Heart right ventricle (tissue), 16 donors: ENCODE results near the gene ZNF883. TPM values are rescaled to one million over a fixed set of nuclear protein-coding genes. Genes with fewer than 3 reads are reported as not detected.

Experiments
- ATAC-seq, 8 donors: fragments of 200-7000 bp; cut with Tn5 transposase; one replicate each; pipeline ENCODE4 v1.9.1; 2020; ENCODE audit warnings: mild to moderate bottlenecking in 8 of 8, moderate library complexity in 8 of 8, moderate number of reproducible peaks in 1 of 8
- DNase-seq, 2 donors: peaks; one replicate each; pipeline ENCODE4 v3.0.0-alpha.2; 2020
- H3K27ac ChIP-seq, 10 donors: fragments of 200-600 bp; sonication (generic) in 2 of 10; one replicate each; pipeline versions ENCODE4 v1.5.0 to v1.8.0; 2020 to 2022; ENCODE audit warnings: mild to moderate bottlenecking in 3 of 10
- H3K27me3 ChIP-seq, 7 donors: fragments of 200-600 bp; one replicate each; pipeline ENCODE4 v1.8.0; 2021 to 2022; ENCODE audit warnings: mild to moderate bottlenecking in 2 of 7
- H3K36me3 ChIP-seq, 9 donors: fragments of 200-600 bp; sonication (generic) in 1 of 9; one replicate each; pipeline versions ENCODE4 v1.5.0 to v1.8.0; 2020 to 2022; ENCODE audit warnings: mild to moderate bottlenecking in 2 of 9
- H3K4me1 ChIP-seq, 9 donors: fragments of 200-600 bp; sonication (generic) in 1 of 9; one replicate each; pipeline versions ENCODE4 v1.5.0 to v1.8.0; 2020 to 2022; ENCODE audit warnings: mild to moderate bottlenecking in 4 of 9
- H3K4me3 ChIP-seq, 10 donors: fragments of 200-600 bp; sonication (generic) in 2 of 10; one replicate each; pipeline versions ENCODE4 v1.5.0 to v1.8.0; 2020 to 2022; ENCODE audit warnings: mild to moderate bottlenecking in 7 of 10, moderate library complexity in 2 of 10
- H3K9me3 ChIP-seq, 11 donors: fragments of 200-600 bp in 10 of 11; sonication (generic) in 2 of 11; one replicate each; pipeline versions ENCODE4 v1.5.0 to v1.8.0; 2013 to 2022; ENCODE audit warnings: mild to moderate bottlenecking in 2 of 11, control low read depth in 1 of 11, moderate library complexity in 1 of 11
- WGBS, 2 donors: extraction: QIAGEN DNeasy Blood & Tissue Kit; methylation state at CpG; one replicate each; pipeline ENCODE4 v1.1.7; 2013; ENCODE audit warnings: inconsistent platforms in 1 of 2; 5-methylcytosine and 5-hydroxymethylcytosine counted together
- intact Hi-C, 10 donors: fragments of 100-400 bp; cut with DNase I; formaldehyde crosslinking; loops; one replicate each; pipeline versions ENCODE4 v1.11.1 to v1.14.2; 2022
- polyA plus RNA-seq, 2 donors: library from polyadenylated mRNA; stranded (reverse); fragments of 200-250 nt; gene quantifications; one replicate each; pipeline ENCODE4 v1.2.3, GENCODE V29; 2013
- total RNA-seq, 10 donors: library from RNA; stranded (reverse); fragmentation: NEBNext Ultra II Directional in 3 of 10; extraction: Animal tissue kit (Norgen Biotek cat#: 25700) in 3 of 10; gene quantifications; one replicate each; pipeline versions ENCODE4 v1.2.1 to v1.2.4, GENCODE V29; 2021 to 2023
- TF ChIP-seq, protein P1 (sequence below), 9 donors: fragments of 200-600 bp; sonication (generic) in 2 of 9; IDR thresholded peaks; one replicate each; pipeline versions ENCODE4 v1.5.0 to v1.8.0; 2021 to 2022; ENCODE audit warnings: antibody characterized with exemption in 9 of 9, mild to moderate bottlenecking in 5 of 9, moderate library complexity in 1 of 9
- donor health status: Arrhythmogenic right ventricular cardiomyopathy.
- donor health status: ischemic (EF 13 %, LVEDD 7.1; RV severe dilation, severe dysfunction).
- donor health status: healthy with polysubstance abuse.
- donor health status: DM: no; HTN: yes; CAD: no.
- donor health status: DM: no; HTN: no; CAD: no.
- donor health status: ischemic (EF 25% LVEDD 6.9; RV normal size, moderate dysfunction).
- donor health status: ischemic (EF 25% LVEDD 5.7; RV mildly dilated, moderate dysfunction).
- donor health status: healthy.
- donor health status: DM: yes; HTN: yes; CAD: no.
- donor health status: Ischemic cardiomyopathy.
- donor health status: ischemic (EF 35%, LVEDD 5.7; RV mildly dilated, moderate dysfunction).
- donor health status: nonischemic (EF 11% LVEDD 7.7; RV severe dilation, severe dysfunction).
- donor health status: DM: yes; HTN: yes; CAD: no.
- donor health status: PGD.
- donor health status: ischemic (EF 29% LVEDD 5.4; RV normal size, mild dysfunction).
- donor health status: nonischemic (EF 23%, LVEDD 6.1; RV moderate dilation, normal function).

ZNF883 gene
- total and polyA plus RNA-seq, 12 donors = 0.68 to 9.7 (median 4.9) TPM

DNA sequence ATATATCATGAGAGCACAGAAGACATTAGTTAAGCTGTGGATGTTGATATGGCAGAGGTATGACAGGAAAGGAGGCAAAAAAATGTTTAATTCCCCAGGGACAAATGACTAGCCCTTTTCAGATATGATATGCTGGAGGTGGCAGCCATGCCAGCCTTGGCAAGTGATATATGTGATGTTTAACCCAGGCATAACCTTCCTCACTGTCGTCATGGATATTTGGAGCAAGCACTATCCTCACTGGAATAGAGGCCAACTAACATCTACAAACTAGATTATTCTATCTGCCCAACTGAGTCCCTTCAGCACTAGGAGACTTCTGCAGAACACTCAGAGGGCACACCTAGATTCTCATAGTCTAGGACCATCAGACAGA is 94.0 kb downstream of the ZNF883 start:
- 61 to 67% methylated on average over 1 of the region's 1 CpG for WGBS, 2 donors
- no peaks in the 10 kb centered on the region for H3K36me3 ChIP-seq
- no peak overlapping the region for H3K27ac ChIP-seq
- TF ChIP-seq, protein P1, sequence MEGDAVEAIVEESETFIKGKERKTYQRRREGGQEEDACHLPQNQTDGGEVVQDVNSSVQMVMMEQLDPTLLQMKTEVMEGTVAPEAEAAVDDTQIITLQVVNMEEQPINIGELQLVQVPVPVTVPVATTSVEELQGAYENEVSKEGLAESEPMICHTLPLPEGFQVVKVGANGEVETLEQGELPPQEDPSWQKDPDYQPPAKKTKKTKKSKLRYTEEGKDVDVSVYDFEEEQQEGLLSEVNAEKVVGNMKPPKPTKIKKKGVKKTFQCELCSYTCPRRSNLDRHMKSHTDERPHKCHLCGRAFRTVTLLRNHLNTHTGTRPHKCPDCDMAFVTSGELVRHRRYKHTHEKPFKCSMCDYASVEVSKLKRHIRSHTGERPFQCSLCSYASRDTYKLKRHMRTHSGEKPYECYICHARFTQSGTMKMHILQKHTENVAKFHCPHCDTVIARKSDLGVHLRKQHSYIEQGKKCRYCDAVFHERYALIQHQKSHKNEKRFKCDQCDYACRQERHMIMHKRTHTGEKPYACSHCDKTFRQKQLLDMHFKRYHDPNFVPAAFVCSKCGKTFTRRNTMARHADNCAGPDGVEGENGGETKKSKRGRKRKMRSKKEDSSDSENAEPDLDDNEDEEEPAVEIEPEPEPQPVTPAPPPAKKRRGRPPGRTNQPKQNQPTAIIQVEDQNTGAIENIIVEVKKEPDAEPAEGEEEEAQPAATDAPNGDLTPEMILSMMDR (IDR thresholded peaks at IDR 0.05) = no peak
- H3K4me3 ChIP-seq = no peak overlapping the region
- peaks cover 0 to 13% (median 0%) of the 10 kb centered on the region in 9 donors for H3K4me1 ChIP-seq
- H3K27me3 ChIP-seq = no peaks in the 10 kb centered on the region
- intact Hi-C loops = no loop called here
- no peak for DNase-seq
- ATAC-seq = no peak
- no peaks in the 10 kb centered on the region for H3K9me3 ChIP-seq

DNA sequence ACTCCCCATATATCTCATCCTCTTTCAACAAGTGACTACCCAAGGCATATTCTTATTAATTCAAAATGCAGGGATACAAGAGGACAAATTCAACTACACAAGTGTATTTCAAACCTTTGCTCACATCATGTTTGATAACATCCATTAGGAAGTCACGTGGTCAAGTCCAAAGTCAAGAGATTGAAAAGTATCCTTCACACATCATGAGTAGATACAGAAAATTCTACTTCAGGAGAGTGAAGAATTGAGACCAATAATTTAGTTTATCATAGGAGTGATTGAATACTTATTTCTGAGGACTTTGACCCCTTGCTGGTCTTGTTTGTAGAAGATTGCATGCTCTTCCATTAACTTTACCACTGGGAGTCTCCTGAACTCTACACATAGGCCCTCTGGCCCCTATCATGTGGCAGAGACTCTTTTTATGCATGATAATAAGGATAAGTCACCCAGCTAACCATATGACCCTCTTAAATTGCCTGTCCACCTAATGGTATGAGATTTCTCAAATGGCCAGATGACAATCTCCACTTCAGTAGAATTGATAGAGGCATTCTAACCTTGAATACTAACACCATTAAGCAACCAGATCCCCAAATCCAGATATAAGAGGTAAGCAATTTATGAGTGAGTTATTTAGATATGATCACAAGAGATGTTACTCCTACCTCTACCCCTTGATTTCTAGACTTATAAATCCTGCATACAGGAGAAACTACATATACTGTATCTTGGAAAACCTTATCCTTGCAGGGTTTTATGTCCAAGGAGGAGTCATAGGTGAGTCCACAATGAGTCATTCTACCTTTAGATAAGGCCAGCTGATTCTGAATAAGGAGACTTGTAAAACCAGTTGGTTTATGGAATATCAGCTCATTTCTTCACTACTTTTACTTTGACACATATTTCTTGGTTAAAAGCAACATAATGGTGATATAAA is 94.7 kb downstream of the ZNF883 start:
- WGBS, 2 donors = 56 to 73% methylated on average over 1 of the region's 1 CpG

DNA sequence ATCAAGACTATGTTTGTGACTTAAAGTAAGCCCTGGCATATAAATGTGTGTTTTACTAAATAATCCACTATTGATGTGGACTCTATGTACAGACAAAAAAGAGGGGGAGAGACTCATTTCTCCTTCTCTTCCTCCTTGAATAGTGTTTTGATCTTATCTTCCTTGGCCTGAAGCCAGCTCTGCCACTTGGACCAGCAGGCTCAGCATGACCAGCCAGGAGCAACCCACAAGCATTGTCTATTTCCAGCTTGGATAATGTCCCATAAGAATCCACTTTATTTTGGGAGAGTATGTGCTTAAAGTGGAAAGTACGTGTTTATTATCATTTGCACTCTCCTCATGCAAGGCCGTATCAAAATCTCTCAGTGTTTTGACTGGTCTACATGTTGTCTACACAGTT is 97.5 kb downstream of the ZNF883 start:
- peak in 1 of 8 donors; percentile 19 for ATAC-seq
- no peaks in the 10 kb centered on the region for H3K36me3 ChIP-seq
- H3K4me1 ChIP-seq = peaks cover 0 to 13% (median 0%) of the 10 kb centered on the region in 9 donors
- H3K4me3 ChIP-seq = no peak overlapping the region
- no peaks in the 10 kb centered on the region for H3K27me3 ChIP-seq
- intact Hi-C loops = no loop called here
- DNase-seq = no peak
- TF ChIP-seq, protein P1 (IDR thresholded peaks at IDR 0.05) = no peak
- no peaks in the 10 kb centered on the region for H3K9me3 ChIP-seq
- 19 to 22% methylated on average over 2 of the region's 2 CpGs for WGBS, 2 donors
- H3K27ac ChIP-seq = no peak overlapping the region

More for the DNA sequence above, 94.7 kb downstream of the ZNF883 start:
- Histone ChIP-seq H3K9me3 (no peaks in the 10 kb centered on the region), H3K4me1 (peaks cover 0 to 13% (median 0%) of the 10 kb centered on the region in 9 donors), H3K27ac (no peak overlapping the region), H3K36me3 (no peaks in the 10 kb centered on the region), H3K27me3 (no peaks in the 10 kb centered on the region), H3K4me3 (no peak overlapping the region)
- ATAC-seq (no peak), DNase-seq (no peak)
- intact Hi-C loops = no loop called here
- TF ChIP-seq, protein P1 (IDR thresholded peaks at IDR 0.05) = no peak

- Histone ChIP-seq H3K27ac (no peak overlapping the region), H3K9me3 (no peaks in the 10 kb centered on the region), H3K36me3 (no peaks in the 10 kb centered on the region), H3K4me1 (peaks cover 0 to 13% (median 0%) of the 10 kb centered on the region in 9 donors), H3K4me3 (no peak overlapping the region), H3K27me3 (no peaks in the 10 kb centered on the region)
- TF ChIP-seq, protein P1 (IDR thresholded peaks at IDR 0.05) = no peak
- WGBS, 2 donors = 81 to 92% methylated on average over 4 of the region's 4 CpGs
- DNase-seq (no peak), ATAC-seq (no peak)
- intact Hi-C loops = no loop called here
These were observed 98.7 kb downstream of the ZNF883 start for GRCh38 chr9:112913326-112913725.
